SK-N-SH (cell line): ENCODE results near the gene UBAC2.

Experiments
- CTCF ChIP-seq: fragments of 200-600 bp; sonication (generic); IDR thresholded peaks from 2 replicates; pipeline ENCODE4 v1.6.1; 2017; ENCODE audit warnings: antibody characterized with exemption, mild to moderate bottlenecking, moderate library complexity
- EZH2phosphoT487 ChIP-seq: fragments of 200-600 bp; sonication (generic); IDR thresholded peaks from 2 replicates; pipeline ENCODE4 v1.6.1; 2017; ENCODE audit warnings: low read depth, mixed run types, mild to moderate bottlenecking, antibody characterized with exemption, moderate library complexity, borderline replicate concordance
- REST ChIP-seq: IDR thresholded peaks from 2 replicates; pipeline ENCODE4 v1.6.1; 2012; ENCODE audit warnings: mild to moderate bottlenecking, low read depth, low read length, moderate library complexity
- SMC3 ChIP-seq: IDR thresholded peaks from 2 replicates; pipeline ENCODE4 v1.6.1; 2012; ENCODE audit warnings: low read depth, low read length, improper control_type of control experiment
- TAF1 ChIP-seq: IDR thresholded peaks from 2 replicates; pipeline ENCODE4 v1.6.1; 2012; ENCODE audit warnings: low read depth, mild to moderate bottlenecking, low read length, moderate library complexity, borderline replicate concordance

- no peak for TF ChIP-seq TAF1
- TF ChIP-seq CTCF: no peak
- no peak for TF ChIP-seq SMC3
- TF ChIP-seq EZH2phosphoT487: no peak
- no peak for TF ChIP-seq REST
These were observed 17.5 kb downstream of the UBAC2 start for GRCh38 chr13:99218126-99218525.
